ENCODE results near the gene SLC35G1. TPM values are rescaled to one million over a fixed set of nuclear protein-coding genes. Genes with fewer than 3 reads are reported as not detected.
A peak's percentile ranks its signal among the peaks of the same experiment; 100 is the strongest.

SLC35G1 gene
- total RNA-seq, 4 donors from 2014 or later: 7.3 to 12.8 (median 8.1) TPM

DNA sequence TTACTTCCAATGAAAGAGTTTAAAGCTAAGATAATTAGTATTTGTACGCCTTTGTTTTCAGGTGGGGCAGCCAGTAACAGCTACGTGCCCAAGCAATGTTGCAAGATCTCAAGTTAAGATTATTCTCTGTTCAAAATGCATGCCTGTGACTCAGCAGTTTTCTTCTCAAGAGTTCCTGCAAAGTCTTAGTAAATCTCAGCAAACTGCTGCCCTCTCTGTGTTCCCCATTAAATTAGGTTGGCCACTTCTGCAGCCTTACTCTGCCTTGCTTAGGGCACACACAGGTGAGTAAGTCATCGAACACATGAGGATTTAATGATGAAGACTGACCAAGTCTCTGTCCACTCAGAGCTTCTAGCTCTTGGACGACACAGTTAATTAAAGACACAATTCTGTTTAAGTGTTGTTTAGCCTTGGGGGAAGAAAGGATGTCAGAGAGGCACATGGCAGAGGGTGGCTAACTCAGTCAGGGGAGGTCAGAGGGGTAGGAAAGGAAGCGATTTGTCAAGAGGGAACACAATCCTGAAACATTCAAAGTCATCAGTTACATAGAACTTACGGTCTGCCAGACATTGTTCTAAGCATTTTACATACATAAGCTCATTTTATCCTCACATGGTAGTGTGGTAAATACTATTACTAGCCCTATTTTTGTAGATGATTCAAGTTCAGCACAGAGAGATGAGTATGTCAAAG lies 20.2 kb upstream of the SLC35G1 start:
- Histone ChIP-seq H3K36me3 (no peaks in the 10 kb centered on the region), H3K27me3 (no peaks in the 10 kb centered on the region), H3K4me1 (no peaks in the 10 kb centered on the region), H3K9me3 (no peaks in the 10 kb centered on the region), H3K27ac (no peak overlapping the region), H3K4me3 (replicated peaks in 1 of 3) (no peak overlapping the region)
- WGBS, 2 donors: 66 to 74% methylated on average over 6 of the region's 6 CpGs
- DNase-seq: peak in 1 of 2 donors; percentile 3
- TF ChIP-seq POLR2A (IDR thresholded peaks at IDR 0.05): no peak
- TF ChIP-seq, protein P1, sequence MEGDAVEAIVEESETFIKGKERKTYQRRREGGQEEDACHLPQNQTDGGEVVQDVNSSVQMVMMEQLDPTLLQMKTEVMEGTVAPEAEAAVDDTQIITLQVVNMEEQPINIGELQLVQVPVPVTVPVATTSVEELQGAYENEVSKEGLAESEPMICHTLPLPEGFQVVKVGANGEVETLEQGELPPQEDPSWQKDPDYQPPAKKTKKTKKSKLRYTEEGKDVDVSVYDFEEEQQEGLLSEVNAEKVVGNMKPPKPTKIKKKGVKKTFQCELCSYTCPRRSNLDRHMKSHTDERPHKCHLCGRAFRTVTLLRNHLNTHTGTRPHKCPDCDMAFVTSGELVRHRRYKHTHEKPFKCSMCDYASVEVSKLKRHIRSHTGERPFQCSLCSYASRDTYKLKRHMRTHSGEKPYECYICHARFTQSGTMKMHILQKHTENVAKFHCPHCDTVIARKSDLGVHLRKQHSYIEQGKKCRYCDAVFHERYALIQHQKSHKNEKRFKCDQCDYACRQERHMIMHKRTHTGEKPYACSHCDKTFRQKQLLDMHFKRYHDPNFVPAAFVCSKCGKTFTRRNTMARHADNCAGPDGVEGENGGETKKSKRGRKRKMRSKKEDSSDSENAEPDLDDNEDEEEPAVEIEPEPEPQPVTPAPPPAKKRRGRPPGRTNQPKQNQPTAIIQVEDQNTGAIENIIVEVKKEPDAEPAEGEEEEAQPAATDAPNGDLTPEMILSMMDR (IDR thresholded peaks at IDR 0.05): no peak
- intact Hi-C loops (cut with DNase I): no loop called here

GRCh38 chr10:93874309-93875031 lies 19.3 kb upstream of the SLC35G1 start:
- H3K4me3 ChIP-seq (replicated peaks in 1 of 3): no peak overlapping the region
- no peak overlapping the region for H3K27ac ChIP-seq
- H3K27me3 ChIP-seq: no peaks in the 10 kb centered on the region
- no peak for TF ChIP-seq POLR2A (IDR thresholded peaks at IDR 0.05)
- TF ChIP-seq, protein P1 (IDR thresholded peaks at IDR 0.05): no peak
- H3K4me1 ChIP-seq: no peaks in the 10 kb centered on the region
- no peaks in the 10 kb centered on the region for H3K9me3 ChIP-seq
- H3K36me3 ChIP-seq: no peaks in the 10 kb centered on the region
- DNase-seq: no peak
- intact Hi-C loops (cut with DNase I): no loop called here
- 76 to 83% methylated on average over 3 of the region's 3 CpGs for WGBS, 2 donors

- Histone ChIP-seq H3K9me3 (no peaks in the 10 kb centered on the region), H3K36me3 (no peaks in the 10 kb centered on the region), H3K27me3 (no peaks in the 10 kb centered on the region), H3K4me1 (no peaks in the 10 kb centered on the region), H3K27ac (no peak overlapping the region), H3K4me3 (replicated peaks in 1 of 3) (no peak overlapping the region)
- 86 to 88% methylated on average over 2 of the region's 2 CpGs for WGBS, 2 donors
- no peak for TF ChIP-seq POLR2A (IDR thresholded peaks at IDR 0.05)
- TF ChIP-seq, protein P1 (IDR thresholded peaks at IDR 0.05): no peak
- DNase-seq: no peak
- intact Hi-C loops (cut with DNase I): no loop called here
Observed at GRCh38 chr10:93875032-93875358, 18.8 kb upstream of the SLC35G1 start.

- TF ChIP-seq, protein P1 (IDR thresholded peaks at IDR 0.05): no peak
- no peak for TF ChIP-seq POLR2A (IDR thresholded peaks at IDR 0.05)
- H3K27me3 ChIP-seq: no peaks in the 10 kb centered on the region
- H3K4me1 ChIP-seq: no peaks in the 10 kb centered on the region
- intact Hi-C loops (cut with DNase I): no loop called here
- DNase-seq: no peak
- no peaks in the 10 kb centered on the region for H3K9me3 ChIP-seq
- H3K4me3 ChIP-seq (replicated peaks in 1 of 3): no peak overlapping the region
- no peaks in the 10 kb centered on the region for H3K36me3 ChIP-seq
- no peak overlapping the region for H3K27ac ChIP-seq
Observed at GRCh38 chr10:93876381-93876780, 17.4 kb upstream of the SLC35G1 start.

DNA sequence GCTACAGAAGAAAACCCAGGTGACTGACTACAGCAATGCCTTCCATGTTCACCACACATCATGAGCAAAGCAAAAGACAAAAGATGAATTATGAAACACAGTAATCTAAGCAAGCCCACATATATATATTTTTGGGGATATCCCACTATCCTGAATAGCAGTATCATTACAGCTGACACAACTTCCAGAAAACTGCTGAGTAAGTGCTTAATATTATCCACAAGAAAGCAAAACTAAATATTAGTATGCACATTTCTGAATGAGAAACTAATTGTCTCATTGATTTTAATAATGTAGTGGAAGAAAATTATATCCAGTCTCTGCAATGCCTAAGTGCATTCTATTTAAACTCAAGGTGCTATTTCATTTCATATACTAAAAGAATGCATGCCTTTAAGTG lies 14.5 kb upstream of the SLC35G1 start:
- intact Hi-C loops (cut with DNase I): no loop called here
- Histone ChIP-seq H3K4me1 (no peaks in the 10 kb centered on the region), H3K36me3 (no peaks in the 10 kb centered on the region), H3K4me3 (replicated peaks in 1 of 3) (no peak overlapping the region), H3K27ac (no peak overlapping the region), H3K9me3 (no peaks in the 10 kb centered on the region), H3K27me3 (no peaks in the 10 kb centered on the region)
- TF ChIP-seq, protein P1 (IDR thresholded peaks at IDR 0.05): no peak
- no peak for TF ChIP-seq POLR2A (IDR thresholded peaks at IDR 0.05)
- DNase-seq: no peak
